Stimulated activated CD4-positive, alpha-beta T cell treated with anti-CD3 and anti-CD28 coated beads, Interleukin-1b, Interleukin-23, amount 100 ng/mL, for 4 hours (primary cell): ENCODE measurements around the gene CRYGA.
"Not testable (repeated sequence)": the region's sequence is repeated elsewhere in the genome, so short reads cannot be mapped to it uniquely, and the experiment has no call there.

Experiments used
- DNase-seq, 2 donors: peaks; one replicate each; pipeline ENCODE4 v3.0.0-alpha.2; 2020; ENCODE audit warnings: low read depth in 2 of 2

Gene CRYGA

DNA sequence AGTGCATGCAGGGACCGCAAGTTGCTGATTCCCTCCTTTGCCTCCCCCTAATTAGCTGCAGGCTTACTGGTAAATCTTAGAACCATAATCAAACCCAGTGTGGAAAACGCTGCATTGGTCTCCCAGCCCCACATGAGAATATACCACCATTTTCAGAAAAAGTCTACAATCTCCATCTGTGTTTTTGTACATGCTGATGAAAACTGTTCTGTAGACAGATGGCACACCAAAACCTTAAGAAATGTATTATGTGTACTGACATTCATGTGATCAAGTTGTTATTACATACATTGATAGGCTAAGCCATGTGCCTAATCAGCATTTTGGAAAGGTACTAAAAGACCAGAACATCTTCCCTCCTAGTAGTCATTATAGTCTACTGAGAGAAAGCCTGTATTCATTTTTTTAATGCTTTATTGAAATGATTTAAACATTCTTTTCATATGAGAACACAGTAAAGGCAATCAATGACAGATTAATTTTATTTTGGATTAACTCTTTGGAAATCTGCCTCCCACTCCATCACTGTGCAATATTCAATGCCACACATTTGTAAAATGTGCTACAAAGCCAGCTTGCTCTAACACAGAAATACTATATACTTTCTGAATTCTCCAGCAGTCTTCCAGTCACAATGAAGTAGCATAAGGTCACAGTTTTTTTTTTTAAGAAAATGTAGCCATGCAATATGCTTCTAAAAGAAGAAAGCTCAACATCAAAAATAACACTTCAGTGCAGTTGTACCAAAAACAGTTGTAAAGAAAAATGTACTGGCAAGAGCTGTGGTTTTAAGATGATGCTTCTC is 1.8 kb upstream of the CRYGA start:
- no peak for DNase-seq

DNA sequence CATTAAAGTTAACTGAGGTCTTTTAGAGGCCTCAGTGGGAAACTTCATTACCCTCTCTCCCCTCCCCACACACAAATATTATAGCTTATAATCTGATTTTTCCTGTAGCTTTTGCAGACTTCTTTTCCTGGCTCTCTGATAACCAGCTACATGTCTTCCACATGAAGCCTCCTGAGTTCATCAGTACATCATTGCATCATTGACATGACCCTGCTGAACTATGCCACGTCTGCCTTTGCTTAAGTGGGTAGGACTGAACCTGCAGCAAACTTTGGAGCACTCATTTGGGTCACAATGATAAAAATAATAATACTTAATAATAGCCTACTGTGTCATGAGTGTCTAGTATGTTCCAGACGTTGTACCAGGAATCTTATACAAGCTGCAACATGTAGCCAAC is 7.0 kb downstream of the CRYGA start:
- no peak for DNase-seq

DNA sequence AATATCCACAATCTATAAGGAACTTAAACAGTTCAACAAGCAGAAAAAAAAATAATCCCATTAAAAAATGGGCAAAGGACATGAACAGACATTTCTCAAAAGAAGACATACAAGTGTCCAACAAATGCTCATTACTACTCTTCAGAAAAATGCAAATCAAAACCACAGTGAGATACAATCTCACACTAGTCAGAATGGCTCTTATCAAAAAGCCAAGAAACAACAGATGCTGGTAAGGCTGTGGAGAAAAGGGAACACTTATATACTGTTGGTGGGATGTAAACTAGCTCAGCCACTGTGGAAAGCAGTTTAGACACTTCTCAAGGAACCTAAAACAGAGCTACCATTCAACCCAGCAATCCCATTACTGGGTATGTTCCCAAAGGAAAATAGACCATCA is 10.2 kb downstream of the CRYGA start:
- DNase-seq, result no peak

DNA sequence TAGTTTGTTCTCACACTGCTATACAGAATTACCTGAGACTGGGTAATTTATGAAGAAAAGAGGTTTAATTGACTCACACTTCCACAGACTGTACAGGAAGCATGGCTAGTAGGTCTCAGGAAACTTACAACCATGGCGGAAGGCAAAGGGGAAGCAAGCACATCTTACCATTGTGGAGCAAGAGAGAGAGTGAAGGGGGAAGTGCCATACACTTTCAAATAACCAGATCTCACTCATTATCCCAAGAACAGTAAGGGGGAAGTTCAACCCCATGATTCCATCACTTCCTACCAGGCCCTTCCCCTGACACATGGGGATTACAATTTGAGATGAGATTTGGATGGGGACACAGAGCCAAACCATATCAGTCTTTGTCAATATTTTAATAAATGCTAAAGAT is 12.4 kb downstream of the CRYGA start:
- no peak for DNase-seq

DNA sequence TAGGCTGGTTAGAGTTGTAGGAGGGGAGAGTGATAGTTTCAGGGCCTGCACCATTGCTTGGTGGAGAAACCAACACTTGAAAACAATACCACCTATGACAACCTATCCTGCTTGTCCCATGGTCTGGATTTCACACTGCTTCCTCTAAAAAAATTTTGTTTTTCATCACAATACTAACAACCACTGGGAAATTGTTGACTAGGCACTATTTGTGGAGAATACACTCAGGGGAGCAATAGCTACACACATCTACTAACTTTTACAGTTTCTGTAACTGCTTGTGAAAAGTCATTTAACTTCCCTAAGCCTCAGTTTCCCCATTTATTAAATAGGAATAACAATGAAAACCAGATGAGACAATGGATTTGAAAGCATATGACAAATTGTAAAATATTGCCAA is 13.3 kb downstream of the CRYGA start:
- no peak for DNase-seq

DNA sequence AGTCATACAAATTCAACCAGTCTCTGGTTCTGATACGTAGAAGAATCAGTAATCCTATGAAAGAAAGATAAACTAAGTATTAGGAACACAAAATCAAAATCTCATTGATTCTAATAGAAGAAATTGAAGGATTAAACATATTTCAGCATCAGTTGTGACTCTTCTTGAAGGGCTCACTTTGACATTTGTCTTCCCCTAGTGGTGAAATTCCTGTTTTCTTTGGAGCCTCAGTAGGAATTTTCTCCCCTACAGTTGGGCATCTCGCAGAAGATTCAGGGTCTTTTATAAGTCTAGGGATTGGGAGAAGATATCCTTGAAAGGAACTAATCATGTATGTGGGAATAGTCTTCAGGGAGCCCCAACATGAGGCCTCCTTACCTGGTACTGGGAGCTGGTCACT is 14.6 kb downstream of the CRYGA start:
- no peak for DNase-seq

DNA sequence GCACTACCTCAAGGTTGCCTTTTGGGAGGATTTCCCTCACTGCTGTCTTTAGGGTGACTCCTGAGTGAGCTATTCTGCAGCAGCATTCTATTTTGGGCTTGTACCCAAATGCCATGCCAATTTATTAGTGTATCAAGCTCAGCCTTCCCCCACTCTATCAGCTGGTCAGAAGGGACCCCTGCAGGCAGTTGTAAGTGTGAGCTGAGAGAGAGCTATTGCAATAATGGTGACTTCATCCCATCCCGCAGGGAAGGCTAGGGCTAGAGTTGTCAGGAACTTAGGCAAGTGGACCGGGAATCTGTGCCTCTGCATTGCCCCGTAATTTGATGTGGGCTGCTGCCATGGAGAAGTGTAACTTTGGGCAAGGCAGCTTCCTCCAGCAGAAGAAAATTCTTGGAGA is 15.6 kb downstream of the CRYGA start:
- DNase-seq, result no peak

DNA sequence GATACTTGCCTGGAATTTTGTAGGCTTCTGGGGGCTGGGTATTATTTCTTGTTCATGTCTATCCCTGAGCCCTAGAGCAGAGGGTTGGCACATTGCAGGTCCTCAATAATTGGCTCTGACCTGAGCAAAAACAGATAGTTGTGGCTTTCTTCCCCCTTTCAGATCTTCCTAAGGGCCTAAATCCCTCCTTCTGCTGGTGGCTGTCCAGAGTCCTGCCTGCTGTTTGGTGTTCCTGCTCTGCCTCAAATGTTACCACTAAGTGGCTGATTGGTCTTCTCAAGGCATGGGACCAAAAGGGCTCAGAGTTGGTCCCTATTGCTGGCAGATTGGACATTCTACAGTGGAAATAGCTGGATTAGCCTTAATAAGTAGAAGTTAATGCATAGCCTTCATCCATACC is 16.4 kb downstream of the CRYGA start:
- DNase-seq, result no peak

DNA sequence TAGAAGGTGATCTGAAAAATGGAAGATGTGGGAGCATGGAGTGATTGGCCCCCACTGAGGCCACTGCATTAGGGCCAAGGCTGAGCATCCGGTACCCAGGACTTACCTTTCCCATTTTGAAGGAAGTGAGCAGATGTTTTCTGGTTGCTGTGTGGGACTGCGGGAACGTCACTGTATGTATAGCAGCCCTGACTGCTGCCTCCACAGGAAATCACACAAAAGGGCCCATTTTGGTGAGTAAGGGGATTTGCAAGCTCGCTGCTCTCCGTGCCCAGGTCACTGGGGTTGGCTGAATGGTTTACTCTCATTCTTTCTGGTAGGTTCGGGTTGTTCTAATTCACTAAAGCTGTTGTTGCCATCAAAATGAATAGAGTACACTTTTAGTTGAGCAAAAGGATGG is 17.4 kb downstream of the CRYGA start, which contains the start of gene CRYGB:
Gene CRYGB (minus strand): TSS at position 153 of the 400 bp plus-strand sequence. CDS start 38 bp downstream, at position 115.
- no peak for DNase-seq

DNA sequence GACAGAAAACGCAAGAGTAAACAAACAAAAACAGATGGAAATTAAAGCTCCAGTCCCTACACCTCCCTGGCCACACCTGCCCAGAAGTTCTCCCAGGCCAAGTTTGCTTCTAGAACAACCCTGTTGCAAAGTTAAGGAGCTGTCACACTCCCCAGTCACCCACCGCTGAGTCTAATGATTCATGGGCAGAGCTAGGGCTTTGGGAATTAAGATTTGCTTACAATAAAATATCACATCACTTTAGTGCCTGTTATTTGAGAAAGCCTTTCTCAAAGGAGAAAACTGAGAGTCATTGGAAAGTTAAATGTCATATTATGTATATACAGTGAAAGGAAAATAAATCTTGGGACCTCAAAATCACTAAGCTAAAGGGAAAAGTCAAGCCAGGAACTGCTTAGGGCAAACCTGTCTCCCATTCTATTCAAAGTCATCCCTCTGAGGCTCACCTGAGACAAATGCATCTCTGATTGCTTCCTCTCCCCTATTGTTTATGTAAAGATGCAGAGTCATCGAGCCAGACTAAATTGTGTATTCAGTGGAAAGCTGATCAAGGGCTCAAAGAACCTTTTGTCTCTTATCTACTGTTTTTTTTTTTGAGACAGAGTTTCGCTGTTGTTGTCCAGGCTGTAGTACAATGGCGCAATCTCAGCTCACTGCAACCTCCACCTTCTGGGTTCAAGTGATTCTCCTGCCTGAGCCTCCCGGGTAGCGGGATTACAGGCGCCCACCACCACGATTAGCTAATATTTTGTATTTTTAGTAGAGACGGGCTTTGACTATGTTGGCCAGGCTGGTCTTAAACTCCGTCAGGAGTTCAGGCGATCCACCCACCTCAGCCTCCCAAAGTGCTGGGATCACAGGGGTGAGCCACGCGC is 20.2 kb downstream of the CRYGA start:
- DNase-seq, result no peak

DNA sequence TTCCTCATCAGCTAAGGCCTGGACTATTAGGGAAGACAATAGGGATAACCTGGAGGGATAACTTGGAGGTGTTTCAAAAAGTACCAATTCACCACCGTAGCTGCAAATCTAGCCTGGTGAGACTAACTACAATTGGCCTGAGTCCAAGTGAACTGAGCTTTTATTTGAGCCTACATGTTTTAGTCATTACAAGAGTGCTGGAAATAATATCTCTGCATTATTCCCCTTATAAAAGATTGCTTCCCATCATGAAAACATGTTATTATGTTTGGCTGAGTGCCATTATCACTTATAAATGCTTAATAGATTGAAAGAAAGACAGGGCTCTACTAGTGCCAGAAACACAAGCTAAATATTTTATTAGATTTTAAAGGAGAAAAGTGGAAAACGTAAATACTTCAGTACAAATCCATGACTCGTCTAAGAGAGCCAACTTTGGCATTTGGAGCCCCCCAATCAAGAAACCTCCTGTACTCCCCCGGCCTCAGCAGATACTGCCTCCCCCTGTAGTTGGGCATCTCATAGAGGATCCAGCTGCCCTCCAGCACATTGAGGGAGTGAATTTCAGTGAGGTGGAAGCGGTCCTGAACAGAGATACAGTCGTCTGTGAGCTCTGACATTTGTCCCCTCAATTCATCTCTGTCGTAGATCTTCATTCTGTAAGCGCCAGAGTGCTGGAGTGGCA is 21.0 kb downstream of the CRYGA start:
- DNase-seq, result no peak

DNA sequence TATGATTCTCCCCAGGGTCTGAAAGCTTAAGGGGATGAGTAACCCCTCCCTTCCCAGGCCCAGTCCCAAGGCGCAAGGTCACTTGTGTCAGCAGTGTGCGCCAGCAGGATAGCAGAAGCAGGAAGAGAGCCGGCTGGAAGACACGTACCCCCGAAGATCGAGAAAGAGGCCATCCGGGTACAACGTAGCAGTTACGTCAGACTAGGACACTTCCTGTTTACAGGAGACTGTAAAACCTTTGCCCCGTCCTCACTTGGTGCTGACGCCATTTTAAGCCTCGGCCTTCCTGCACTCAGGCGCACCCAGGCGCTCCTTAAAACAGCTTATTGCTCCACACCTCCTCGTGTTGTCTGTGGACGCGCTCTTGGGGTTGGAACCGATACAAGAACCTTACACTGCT is 23.9 kb downstream of the CRYGA start:
- DNase-seq, result no peak

DNA sequence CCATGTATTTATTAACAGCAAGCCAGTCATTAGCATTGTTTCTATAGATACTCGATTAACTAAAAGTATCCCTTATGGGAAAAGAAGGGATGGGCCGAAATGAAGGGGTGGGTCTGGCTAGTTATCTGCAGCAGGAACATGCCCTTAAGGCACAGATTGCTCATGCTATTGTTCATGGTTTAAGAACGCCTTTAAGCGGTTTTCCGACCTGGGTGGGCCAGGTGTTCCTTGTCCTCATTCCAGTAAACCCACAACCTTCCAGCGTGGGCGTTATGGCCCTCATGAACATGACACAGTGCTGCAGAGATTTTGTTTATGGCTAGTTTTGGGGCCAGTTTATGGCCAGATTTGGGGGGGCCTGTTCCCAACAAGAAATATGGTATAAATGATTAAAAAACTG is 25.1 kb downstream of the CRYGA start:
- DNase-seq, result not testable (repeated sequence)

DNA sequence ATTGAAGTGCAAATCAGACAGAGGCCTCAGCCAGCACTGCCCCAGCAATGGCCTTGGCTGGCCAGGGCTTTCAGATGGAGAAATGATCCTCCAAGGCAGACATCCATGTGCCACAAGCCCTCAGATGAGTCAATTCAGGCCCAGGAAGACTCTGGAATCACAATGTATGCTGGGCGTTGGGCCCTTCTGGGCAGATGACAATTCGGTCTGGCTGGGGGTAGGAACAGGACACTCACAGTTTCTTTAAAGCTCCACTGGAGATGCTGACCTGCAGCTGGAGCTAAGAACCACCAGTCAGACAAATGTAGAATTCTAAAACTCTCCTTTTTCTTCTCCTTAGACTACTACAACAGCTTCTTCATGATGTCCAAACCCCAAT is 26.7 kb downstream of the CRYGA start:
- DNase-seq, result no peak

DNA sequence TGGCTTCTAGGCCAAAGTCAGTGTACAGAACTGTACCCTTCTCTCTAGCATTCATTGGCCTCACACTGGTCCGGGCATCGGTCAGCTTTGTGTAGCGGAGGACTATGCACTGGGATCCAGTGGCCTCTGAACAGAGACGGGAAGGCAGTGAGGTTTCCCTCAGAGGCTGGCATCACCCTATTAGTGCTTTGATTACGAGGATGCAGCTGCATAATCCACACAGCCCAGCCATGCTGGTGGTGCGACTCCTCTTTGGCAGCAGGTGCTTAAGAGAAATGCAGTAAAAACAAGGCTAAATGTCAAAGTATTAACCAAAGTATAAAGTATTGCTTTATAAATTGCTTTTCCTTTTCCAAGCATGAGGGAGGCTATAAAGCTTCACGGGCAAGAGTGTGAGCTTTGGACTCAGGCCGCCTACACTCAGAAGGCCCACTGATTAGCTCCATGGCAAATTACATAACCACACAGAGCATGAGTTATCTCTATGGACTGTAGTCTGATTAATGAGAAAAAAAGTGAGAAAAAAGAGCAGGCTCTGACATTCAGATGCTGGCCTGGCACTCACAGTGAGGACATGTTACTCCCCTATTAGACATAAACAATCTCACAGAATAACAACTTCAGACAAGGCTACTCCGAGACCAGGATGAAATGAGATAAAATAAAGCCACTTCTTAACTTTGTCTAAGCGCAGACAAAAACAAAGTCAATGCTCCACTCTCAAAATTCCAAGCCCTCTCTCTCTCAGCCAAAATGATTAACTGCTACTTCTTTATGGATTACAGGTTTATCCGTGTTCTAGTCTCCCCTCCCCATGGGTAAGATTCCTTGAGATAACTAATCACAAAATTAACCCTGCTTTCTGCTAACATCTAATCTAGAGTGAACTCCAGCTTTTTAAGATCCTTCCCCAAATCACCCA is 27.3 kb downstream of the CRYGA start:
- no peak for DNase-seq

DNA sequence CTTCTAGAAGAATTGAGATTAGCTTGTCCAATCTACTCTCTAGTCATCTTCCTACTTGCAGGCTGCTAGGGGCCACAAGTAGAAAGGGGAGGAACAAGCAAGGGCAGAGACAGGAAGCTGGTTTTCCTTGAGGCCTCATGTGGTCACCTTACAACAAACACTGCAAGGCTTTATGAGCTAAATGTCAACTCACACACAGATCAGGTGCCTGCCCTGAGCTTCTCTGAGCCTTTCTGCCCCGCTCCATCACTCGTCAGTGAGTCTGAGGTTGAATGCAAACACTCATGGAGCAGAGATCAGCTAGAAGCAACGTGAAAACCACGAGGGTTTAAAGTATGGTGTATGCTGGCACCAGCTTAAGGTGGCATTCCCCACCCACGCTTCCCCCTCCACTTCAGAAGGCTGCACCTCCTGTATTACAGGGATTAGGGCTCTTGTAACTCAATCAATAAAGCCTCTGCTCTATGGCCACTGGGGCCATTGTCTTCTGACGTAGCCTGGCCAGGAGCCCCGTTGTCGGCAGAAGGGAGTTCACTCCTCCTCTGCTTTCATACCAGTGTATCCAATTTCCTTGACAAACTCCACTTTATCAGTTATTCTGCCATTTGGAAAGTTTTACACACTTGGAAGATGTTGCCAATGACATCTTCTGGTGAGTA is 28.3 kb downstream of the CRYGA start:
- DNase-seq, result no peak

DNA sequence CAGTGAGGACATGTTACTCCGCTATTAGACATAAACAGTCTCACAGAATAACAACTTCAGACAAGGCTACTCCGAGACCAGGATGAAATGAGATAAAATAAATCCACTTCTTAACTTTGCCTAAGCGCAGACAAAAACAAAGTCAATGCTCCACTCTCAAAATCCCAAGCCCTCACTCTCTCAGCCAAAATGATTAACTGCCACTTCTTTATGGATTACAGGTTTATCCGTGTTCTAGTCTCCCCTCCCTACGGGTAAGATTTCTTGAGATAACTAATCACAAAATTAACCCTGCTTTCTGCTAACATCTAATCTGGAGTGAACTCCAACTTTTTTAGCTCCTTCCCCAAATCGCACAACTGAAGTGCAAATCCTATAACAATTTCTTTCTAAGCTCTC is 32.7 kb downstream of the CRYGA start:
- no peak for DNase-seq

DNA sequence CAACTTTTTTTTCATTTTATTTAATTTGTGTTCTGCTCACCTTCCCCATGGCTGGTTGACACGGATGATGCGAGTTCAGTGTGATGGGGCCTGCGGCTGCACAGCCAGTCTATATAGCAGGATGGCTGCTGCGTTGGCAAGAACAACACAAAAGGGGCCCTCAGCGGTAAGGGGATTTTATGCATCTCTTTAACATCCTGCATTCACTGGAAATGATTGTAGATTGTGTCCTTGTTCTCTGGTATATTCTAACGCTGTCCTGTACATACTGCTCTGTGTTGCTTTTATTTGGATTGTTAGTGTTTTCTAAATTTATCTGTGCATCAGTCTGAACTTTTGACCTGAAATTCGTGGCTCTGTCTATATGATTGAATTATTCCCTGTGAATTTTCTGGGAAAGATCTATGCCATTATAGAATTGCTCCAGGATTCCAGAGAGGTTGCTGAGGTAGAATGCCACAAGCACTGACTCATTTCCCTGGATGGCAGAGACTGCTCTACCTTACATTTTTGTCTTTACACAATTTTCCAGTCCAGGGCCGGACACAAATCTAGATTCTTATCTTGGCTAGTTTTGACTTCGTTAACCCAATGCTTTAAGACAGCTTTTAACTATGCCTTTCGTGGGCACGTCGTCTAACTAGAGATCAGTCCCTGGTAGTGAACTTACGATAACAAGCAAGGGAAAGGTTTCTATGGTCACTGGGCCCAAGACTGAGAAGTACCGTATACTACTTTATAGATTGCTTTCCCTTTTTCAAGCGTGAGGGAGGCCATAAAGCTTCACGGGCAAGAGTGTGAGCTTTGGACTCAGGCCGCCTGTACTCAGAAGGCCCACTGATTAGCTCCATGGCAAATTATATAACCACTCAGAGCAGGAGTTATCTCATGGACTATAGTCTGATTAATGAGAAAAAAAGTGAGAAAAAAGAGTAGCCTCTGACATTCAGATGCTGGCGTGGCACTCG is 33.4 kb downstream of the CRYGA start, which contains the start of gene CRYGC:
Gene CRYGC (minus strand): TSS at position 85 of the 968 bp plus-strand sequence. CDS start 36 bp downstream, at position 49.
- no peak for DNase-seq

DNA sequence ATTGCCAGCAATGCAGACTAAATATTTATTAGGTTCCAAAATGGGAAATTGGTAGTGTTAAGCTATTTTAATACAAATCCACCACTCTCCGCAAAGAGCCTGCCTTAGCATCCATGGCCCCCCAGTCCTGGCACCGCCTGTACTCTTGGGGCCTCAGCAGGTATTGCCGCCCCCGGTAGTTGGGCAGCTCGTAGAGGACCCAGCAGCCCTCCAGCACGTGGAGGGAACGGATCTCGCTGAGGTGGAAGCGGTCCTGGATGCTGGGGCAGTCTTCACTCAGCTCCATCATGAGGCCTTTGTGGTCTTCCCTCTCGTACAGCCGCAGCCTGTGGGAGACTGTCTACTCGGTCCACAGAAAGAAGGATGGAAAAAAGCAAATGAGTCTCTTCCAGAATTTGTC is 35.3 kb downstream of the CRYGA start:
- DNase-seq, result no peak
